Esophagus squamous epithelium (tissue), 5 donors: Measurements from ENCODE around the gene ALPK3. TPM values are rescaled to one million over a fixed set of nuclear protein-coding genes. Genes with fewer than 3 reads are reported as not detected.

ENCODE experiments used
- DNase-seq: peaks from one replicate; lab custom pipeline; 2025; lab: John Stamatoyannopoulos, UW
- H3K27ac ChIP-seq, 4 donors: fragments of 200-600 bp; sonication (generic); one replicate each; pipeline ENCODE4 v1.5.1; 2016 to 2019; ENCODE audit warnings: mild to moderate bottlenecking in 1 of 4
- H3K27me3 ChIP-seq, 4 donors: fragments of 200-600 bp; sonication (generic); 1 replicate in 3 of 4; 2 replicates in 1 of 4; pipeline versions ENCODE4 v1.5.1 to v1.6.0; 2017 to 2021; ENCODE audit warnings: antibody characterized with exemption in 1 of 4
- H3K36me3 ChIP-seq, 3 donors: fragments of 200-600 bp; sonication (generic); one replicate each; pipeline ENCODE4 v1.5.1; 2016 to 2019
- H3K4me1 ChIP-seq, 3 donors: fragments of 200-600 bp; sonication (generic); one replicate each; pipeline ENCODE4 v1.5.1; 2017 to 2019
- H3K4me3 ChIP-seq, 4 donors: fragments of 200-600 bp; sonication (generic); 1 replicate in 3 of 4; 2 replicates in 1 of 4; pipeline ENCODE4 v1.5.1; 2016 to 2019; ENCODE audit warnings: mild to moderate bottlenecking in 2 of 4, moderate library complexity in 1 of 4
- H3K9me3 ChIP-seq, 3 donors: fragments of 200-600 bp; sonication (generic); one replicate each; pipeline ENCODE4 v1.5.1; 2016 to 2019
- POLR2A ChIP-seq, 4 donors: fragments of 450-650 bp; IDR thresholded peaks; one replicate each; pipeline ENCODE4 v1.6.1; 2017; ENCODE audit warnings: antibody characterized with exemption in 4 of 4, mild to moderate bottlenecking in 4 of 4, moderate library complexity in 3 of 4
- WGBS, 2 donors: methylation state at CpG; one replicate each; pipeline ENCODE4 v1.1.5; 2018; 5-methylcytosine and 5-hydroxymethylcytosine counted together
- intact Hi-C: fragments of 100-400 bp; cut with DNase I; formaldehyde crosslinking; loops from one replicate; pipeline ENCODE4 v1.15.0; 2022
- small RNA-seq, 4 donors: library from RNA; depleted of rRNA; stranded (forward); fragments of <200 nt; gene quantifications; one replicate each; pipeline ENCODE3, GENCODE V24; 2016
- total RNA-seq, 4 donors: library from RNA; depleted of rRNA; stranded (reverse); fragments of >200 nt; gene quantifications; one replicate each; pipeline ENCODE4 v1.1.0, GENCODE V29; 2016
- TF ChIP-seq, protein P1 (sequence below), 6 experiments: fragments of 450-650 bp in 4 of 6; fragments of 200-600 bp in 2 of 6; sonication (generic) in 2 of 6; IDR thresholded peaks; one replicate each; pipeline ENCODE4 v1.5.1; 2016 to 2019; ENCODE audit warnings: antibody characterized with exemption in 6 of 6, mild to moderate bottlenecking in 4 of 6, moderate library complexity in 4 of 6
- donor health status: DM: yes; HTN: yes; CAD: no.

The ALPK3 gene
- total RNA-seq, 4 donors from 2014 or later = 1.8 to 4.2 (median 2.7) TPM

DNA sequence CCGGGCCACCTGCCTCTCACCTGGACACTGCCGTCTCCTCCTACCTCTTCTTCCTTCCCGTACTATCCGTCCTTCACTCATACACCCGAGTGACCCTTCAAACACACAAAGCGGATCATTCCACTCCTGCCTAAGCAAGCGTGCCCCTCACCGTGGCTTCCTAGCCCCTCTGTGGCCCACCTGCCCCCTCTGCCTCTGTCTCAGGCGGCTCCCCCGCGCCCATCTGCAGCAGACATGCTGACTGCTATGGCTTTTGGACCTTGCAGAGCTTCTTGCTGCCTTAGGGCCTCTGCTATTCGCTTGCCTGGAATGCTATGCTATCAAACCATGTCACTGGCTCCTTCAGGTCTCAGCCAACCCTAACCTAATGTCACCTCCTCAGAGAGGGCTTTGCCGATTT lies 105.4 kb downstream of the ALPK3 start:
- WGBS, 2 donors = 90 to 94% methylated on average over 13 of the region's 13 CpGs
- Histone ChIP-seq H3K36me3 (no peaks in the 10 kb centered on the region), H3K9me3 (no peaks in the 10 kb centered on the region), H3K4me1 (peaks cover 0 to 17% (median 0%) of the 10 kb centered on the region in 3 donors), H3K4me3 (no peak overlapping the region), H3K27me3 (no peaks in the 10 kb centered on the region), H3K27ac (no peak overlapping the region)
- DNase-seq = no peak
- no peak for TF ChIP-seq POLR2A (IDR thresholded peaks at IDR 0.05)
- TF ChIP-seq, protein P1, sequence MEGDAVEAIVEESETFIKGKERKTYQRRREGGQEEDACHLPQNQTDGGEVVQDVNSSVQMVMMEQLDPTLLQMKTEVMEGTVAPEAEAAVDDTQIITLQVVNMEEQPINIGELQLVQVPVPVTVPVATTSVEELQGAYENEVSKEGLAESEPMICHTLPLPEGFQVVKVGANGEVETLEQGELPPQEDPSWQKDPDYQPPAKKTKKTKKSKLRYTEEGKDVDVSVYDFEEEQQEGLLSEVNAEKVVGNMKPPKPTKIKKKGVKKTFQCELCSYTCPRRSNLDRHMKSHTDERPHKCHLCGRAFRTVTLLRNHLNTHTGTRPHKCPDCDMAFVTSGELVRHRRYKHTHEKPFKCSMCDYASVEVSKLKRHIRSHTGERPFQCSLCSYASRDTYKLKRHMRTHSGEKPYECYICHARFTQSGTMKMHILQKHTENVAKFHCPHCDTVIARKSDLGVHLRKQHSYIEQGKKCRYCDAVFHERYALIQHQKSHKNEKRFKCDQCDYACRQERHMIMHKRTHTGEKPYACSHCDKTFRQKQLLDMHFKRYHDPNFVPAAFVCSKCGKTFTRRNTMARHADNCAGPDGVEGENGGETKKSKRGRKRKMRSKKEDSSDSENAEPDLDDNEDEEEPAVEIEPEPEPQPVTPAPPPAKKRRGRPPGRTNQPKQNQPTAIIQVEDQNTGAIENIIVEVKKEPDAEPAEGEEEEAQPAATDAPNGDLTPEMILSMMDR (IDR thresholded peaks at IDR 0.05) = no peak
- intact Hi-C loops = no loop called here

Small RNAs within 50 kb of the gene (small RNA-seq; reads per million reads assigned to genes)
- 0 reads per million in 4 donors for gene RF00402

Other genes with a start within 250 kb of the ALPK3 start
- gene ZSCAN2, start 216.3 kb upstream of the ALPK3 start, total RNA-seq = 1 to 10 TPM in 2 of 4 donors, under 1 TPM in 2; 0.45 to 9.5 (median 2.6) TPM
- gene WDR73, start 163.1 kb upstream of the ALPK3 start, total RNA-seq = 10 to 100 TPM; 14.1 to 27.5 (median 16.5) TPM
- gene NMB, start 159.2 kb upstream of the ALPK3 start, total RNA-seq = 10 to 100 TPM in 3 of 4 donors, 1 to 10 TPM in 1; 2.3 to 20.6 (median 11.0) TPM
- gene SEC11A, start 101.2 kb upstream of the ALPK3 start, total RNA-seq = 100 to 1,000 TPM in 1 of 4 donors, 10 to 100 TPM in 3; 54.1 to 103 (median 72.8) TPM
- 10 to 100 TPM in 3 of 4 donors, 1 to 10 TPM in 1; 8.0 to 12.2 (median 10.3) TPM for gene ZNF592, start 68.8 kb upstream of the ALPK3 start, total RNA-seq
- not detected for gene SLC28A1, start 67.3 kb downstream of the ALPK3 start, total RNA-seq
- gene PDE8A, start 164.5 kb downstream of the ALPK3 start, total RNA-seq = 10 to 100 TPM; 14.0 to 28.6 (median 22.2) TPM